HepG2 (cell line): Measurements from ENCODE around the gene FAM219A. TPM values are rescaled to one million over a fixed set of nuclear protein-coding genes. Genes with fewer than 3 reads are reported as not detected.

Experiments used
- ATAC-seq: fragments of 200-7000 bp; cut with Tn5 transposase; 3 replicates; pipeline ENCODE4 v1.9.1; 2020; ENCODE audit warnings: mild to moderate bottlenecking, moderate library complexity
- BruUV-seq: library from RNA; stranded (reverse); fragments of 400-500 nt; replicated peaks from 2 replicates; lab custom pipeline; 2021; lab: Mats Ljungman, UMichigan
- CTCF ChIA-PET: fragments of 300-600 bp; formaldehyde crosslinking; extraction: SDS; loops from one replicate; lab custom pipeline; 2021; ENCODE audit warnings: low total read pairs, inconsistent platforms, low intra/inter-chr PET ratio; lab: Yijun Ruan, JAX
- POLR2A ChIA-PET: fragments of 350-600 bp; sonication (Branson Sonifier 250); formaldehyde crosslinking; loops from one replicate; lab custom pipeline; 2020; ENCODE audit warnings: antibody characterized with exemption, inconsistent platforms; lab: Yijun Ruan, JAX
- DNase-seq: peaks from one replicate; pipeline ENCODE4 v3.0.0-alpha.2; 2015; ENCODE audit warnings: low spot score
- FAIRE-seq: peaks from 3 replicates; lab custom pipeline; 2011; peaks lifted over from hg19 to GRCh38; lab: Jason Lieb, UNC
- H2AFZ ChIP-seq: one replicate; pipeline ENCODE4 v1.6.1; 2011; ENCODE audit warnings: low read length, inconsistent platforms
- H3K27ac ChIP-seq: fragments of 300-600 bp; 3 replicates; pipeline ENCODE4 v1.8.0; 2011; ENCODE audit warnings: mixed run types, mild to moderate bottlenecking, mixed read lengths, low read length, inconsistent platforms; ENCODE audit not compliant: insufficient read depth; ENCODE audit errors: extremely low read length
- H3K27me3 ChIP-seq, 2 experiments: fragments of 200-600 bp in 1 of 2; 2 replicates in 1 of 2; 3 replicates in 1 of 2; pipeline versions ENCODE4 v1.6.0 to v1.8.0; 2011; ENCODE audit warnings: low read length in 2 of 2, mild to moderate bottlenecking in 2 of 2, moderate library complexity in 2 of 2, inconsistent platforms in 1 of 2; ENCODE audit not compliant: insufficient read depth in 2 of 2, control insufficient read depth in 1 of 2
- H3K36me3 ChIP-seq, 2 experiments: fragments of 200-600 bp in 1 of 2; replicated peaks in 1 of 2; 2 replicates in 1 of 2; 3 replicates in 1 of 2; pipeline versions ENCODE4 v1.5.1 to v1.8.0; 2011; ENCODE audit warnings: low read length in 2 of 2, inconsistent platforms in 1 of 2; ENCODE audit not compliant: insufficient read depth in 2 of 2, control insufficient read depth in 1 of 2
- H3K4me1 ChIP-seq: 2 replicates; pipeline ENCODE4 v1.5.1; 2012; ENCODE audit warnings: low read length, inconsistent platforms; ENCODE audit not compliant: insufficient read depth
- H3K4me2 ChIP-seq: 2 replicates; pipeline ENCODE4 v1.6.0; 2011; ENCODE audit warnings: low read depth, low read length, inconsistent platforms
- H3K4me3 ChIP-seq, 3 experiments: fragments of 200-600 bp in 1 of 3; sonication (generic), shearing (Covaris generic) in 1 of 3; replicated peaks in 1 of 3; 2 replicates each; pipeline ENCODE4 v1.5.1; 2011 to 2016; ENCODE audit warnings: low read length in 3 of 3, inconsistent platforms in 2 of 3, low read depth in 2 of 3, mild to moderate bottlenecking in 2 of 3, control low read depth in 1 of 3, mixed read lengths in 1 of 3; ENCODE audit not compliant: insufficient read depth in 1 of 3
- H3K79me2 ChIP-seq: one replicate; pipeline ENCODE4 v1.6.1; 2011; ENCODE audit warnings: low read length, inconsistent platforms; ENCODE audit not compliant: insufficient read depth
- H3K9ac ChIP-seq: 2 replicates; pipeline ENCODE4 v1.6.0; 2011; ENCODE audit warnings: mild to moderate bottlenecking, low read depth, low read length, inconsistent platforms; ENCODE audit not compliant: insufficient read depth
- H3K9me3 ChIP-seq: 2 replicates; pipeline ENCODE4 v1.5.1; 2012; ENCODE audit warnings: mild to moderate bottlenecking, low read length
- H4K20me1 ChIP-seq: 2 replicates; pipeline ENCODE4 v1.6.0; 2011; ENCODE audit warnings: inconsistent platforms, mild to moderate bottlenecking, low read length, moderate library complexity; ENCODE audit not compliant: insufficient read depth
- ASH2L ChIP-seq: fragments of 300-600, 200-600 bp; sonication (generic); IDR thresholded peaks from 2 replicates; pipeline ENCODE4 v1.7.0; 2017; ENCODE audit warnings: low read depth, mild to moderate bottlenecking, moderate library complexity, mixed read lengths, low read length; ENCODE audit not compliant: insufficient read length
- BATF2 ChIP-seq: sonication (generic); formaldehyde crosslinking; IDR thresholded peaks from 2 replicates; pipeline ENCODE4 v1.8.0; 2022; ENCODE audit warnings: mild to moderate bottlenecking, missing genetic modification reagents, moderate library complexity
- CCDC6 ChIP-seq: sonication (generic); formaldehyde crosslinking; IDR thresholded peaks from 2 replicates; pipeline ENCODE4 v1.8.1; 2022; ENCODE audit warnings: mild to moderate bottlenecking, missing genetic modification reagents, moderate library complexity
- CENPBD1 ChIP-seq: sonication (generic); formaldehyde crosslinking; IDR thresholded peaks from 2 replicates; pipeline ENCODE4 v1.8.0; 2022; ENCODE audit warnings: missing genetic modification reagents, low read depth, mild to moderate bottlenecking, borderline replicate concordance
- CHCHD3 ChIP-seq: sonication (generic); formaldehyde crosslinking; IDR thresholded peaks from 2 replicates; pipeline ENCODE4 v1.8.0; 2022; ENCODE audit warnings: mild to moderate bottlenecking, missing genetic modification reagents, moderate library complexity
- CREB3 ChIP-seq: sonication (generic); formaldehyde crosslinking; IDR thresholded peaks from 2 replicates; pipeline ENCODE4 v1.5.0; 2020; ENCODE audit warnings: missing genetic modification reagents
- NRL ChIP-seq: sonication (generic); formaldehyde crosslinking; IDR thresholded peaks from 2 replicates; pipeline ENCODE4 v1.5.0; 2020; ENCODE audit warnings: missing genetic modification reagents, mild to moderate bottlenecking, moderate library complexity, borderline replicate concordance
- POLR2AphosphoS2 ChIP-seq: IDR thresholded peaks from 2 replicates; pipeline ENCODE4 v1.6.1; 2011; ENCODE audit warnings: low read depth, low read length, improper control_type of control experiment
- ZNF274 ChIP-seq: sonication (generic); formaldehyde crosslinking; IDR thresholded peaks from 2 replicates; pipeline ENCODE4 v1.5.1; 2020; ENCODE audit warnings: mild to moderate bottlenecking, missing genetic modification reagents
- ZNF317 ChIP-seq: sonication (generic); formaldehyde crosslinking; IDR thresholded peaks from 2 replicates; pipeline ENCODE4 v1.5.0; 2020; ENCODE audit warnings: mild to moderate bottlenecking, missing genetic modification reagents
- ZNF503 ChIP-seq: sonication (generic); formaldehyde crosslinking; IDR thresholded peaks from 2 replicates; pipeline ENCODE4 v1.4.0; 2020; ENCODE audit warnings: missing genetic modification reagents
- ZNF746 ChIP-seq: sonication (generic); formaldehyde crosslinking; IDR thresholded peaks from 2 replicates; pipeline ENCODE4 v1.8.0; 2022; ENCODE audit warnings: mild to moderate bottlenecking, missing genetic modification reagents
- ZNF790 ChIP-seq: sonication (generic); formaldehyde crosslinking; IDR thresholded peaks from 2 replicates; pipeline ENCODE4 v1.8.0; 2022; ENCODE audit warnings: missing genetic modification reagents, mild to moderate bottlenecking, borderline replicate concordance
- ZNF841 ChIP-seq: sonication (generic); formaldehyde crosslinking; IDR thresholded peaks from 2 replicates; pipeline ENCODE4 v1.8.1; 2023; ENCODE audit warnings: missing genetic modification reagents, borderline replicate concordance
- WGBS: methylation state at CpG from one replicate; pipeline ENCODE4 v1.1.6; 2017; ENCODE audit warnings: low lambda C conversion rate; 5-methylcytosine and 5-hydroxymethylcytosine counted together
- in situ Hi-C: cut with HindIII; loops from 2 replicates; pipeline ENCODE4 v1.10.0; 2017; ENCODE audit warnings: low pct_unique_long_range_greater_than_20kb; ENCODE audit not compliant: extremely low pct_ligation_motif_present
- intact Hi-C: fragments of 100-400 bp; cut with micrococcal nuclease; formaldehyde crosslinking; loops from one replicate; pipeline ENCODE4 v1.10.0; 2022; ENCODE audit not compliant: unreplicated experiment
- polyA plus RNA-seq, 8 experiments: library from polyadenylated mRNA; depleted of rRNA in 3 of 8; stranded (reverse) in 7 of 8; unstranded in 1 of 8; fragments of >200 nt; fragmentation: Illumina TruSeq in 4 of 8; extraction: Trizol in 4 of 8; gene quantifications; 2 replicates each; pipeline versions ENCODE4 v1.2.1 to v1.2.3, GENCODE V29; 2011 to 2016; ENCODE audit warnings: low read depth in 4 of 8, missing spikeins in 1 of 8, mixed read lengths in 1 of 8; ENCODE audit not compliant: insufficient read depth in 1 of 8
- total RNA-seq, 5 experiments: library from RNA; depleted of rRNA; stranded (reverse); fragments of >200 nt; fragmentation: Illumina TruSeq; extraction: Trizol; gene quantifications; 2 replicates each; pipeline ENCODE4 v1.2.3, GENCODE V29; 2016; ENCODE audit warnings: low read depth in 1 of 5
- TF ChIP-seq, protein P1 (sequence below): sonication (generic); formaldehyde crosslinking; IDR thresholded peaks from 2 replicates; pipeline ENCODE4 v1.5.1; 2020; ENCODE audit warnings: missing genetic modification reagents, mild to moderate bottlenecking, borderline replicate concordance
- TF ChIP-seq, protein P2 (sequence below): sonication (generic); formaldehyde crosslinking; IDR thresholded peaks from 2 replicates; pipeline ENCODE4 v1.4.0; 2020; ENCODE audit warnings: missing genetic modification reagents

The FAM219A gene
- total and polyA plus RNA-seq, 2 of the 13 experiments (the other 11 are each of a cell fraction or from before 2014, with no cell fraction given) = 3.9 to 6.4 TPM

GRCh38 chr9:34381323-34381722, 77.0 kb downstream of the FAM219A start:
- peak overlapping the region; percentile 97 for H3K4me2 ChIP-seq
- H3K27ac ChIP-seq = no peak overlapping the region
- peaks cover 55% of the 10 kb centered on the region for H3K4me1 ChIP-seq
- H3K27me3 ChIP-seq = no peaks in the 10 kb centered on the region; a peak in 1 of 5 replicates
- TF ChIP-seq, protein P1, sequence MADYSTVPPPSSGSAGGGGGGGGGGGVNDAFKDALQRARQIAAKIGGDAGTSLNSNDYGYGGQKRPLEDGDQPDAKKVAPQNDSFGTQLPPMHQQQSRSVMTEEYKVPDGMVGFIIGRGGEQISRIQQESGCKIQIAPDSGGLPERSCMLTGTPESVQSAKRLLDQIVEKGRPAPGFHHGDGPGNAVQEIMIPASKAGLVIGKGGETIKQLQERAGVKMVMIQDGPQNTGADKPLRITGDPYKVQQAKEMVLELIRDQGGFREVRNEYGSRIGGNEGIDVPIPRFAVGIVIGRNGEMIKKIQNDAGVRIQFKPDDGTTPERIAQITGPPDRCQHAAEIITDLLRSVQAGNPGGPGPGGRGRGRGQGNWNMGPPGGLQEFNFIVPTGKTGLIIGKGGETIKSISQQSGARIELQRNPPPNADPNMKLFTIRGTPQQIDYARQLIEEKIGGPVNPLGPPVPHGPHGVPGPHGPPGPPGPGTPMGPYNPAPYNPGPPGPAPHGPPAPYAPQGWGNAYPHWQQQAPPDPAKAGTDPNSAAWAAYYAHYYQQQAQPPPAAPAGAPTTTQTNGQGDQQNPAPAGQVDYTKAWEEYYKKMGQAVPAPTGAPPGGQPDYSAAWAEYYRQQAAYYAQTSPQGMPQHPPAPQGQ (CRISPR knock-in tag) = no peak
- TF ChIP-seq POLR2AphosphoS2 (no peak), ZNF317 (no peak), ZNF746 (0 out of 2 replicates have a peak, but pooled peaks have one; percentile 16), ZNF841 (CRISPR knock-in tag) (no peak), CCDC6 (no peak), BATF2 (0 out of 2 replicates have a peak, but pooled peaks have one; percentile 2), CHCHD3 (CRISPR knock-in tag) (0 out of 2 replicates have a peak, but pooled peaks have one; percentile 17), CENPBD1 (CRISPR knock-in tag) (no peak), ZNF274 (CRISPR knock-in tag) (no peak), NRL (CRISPR knock-in tag) (0 out of 2 replicates have a peak, but pooled peaks have one; percentile 5), ZNF790 (CRISPR knock-in tag) (no peak), ZNF503 (CRISPR knock-in tag) (no peak), ASH2L (no peak), CREB3 (no peak)
- TF ChIP-seq, protein P2, sequence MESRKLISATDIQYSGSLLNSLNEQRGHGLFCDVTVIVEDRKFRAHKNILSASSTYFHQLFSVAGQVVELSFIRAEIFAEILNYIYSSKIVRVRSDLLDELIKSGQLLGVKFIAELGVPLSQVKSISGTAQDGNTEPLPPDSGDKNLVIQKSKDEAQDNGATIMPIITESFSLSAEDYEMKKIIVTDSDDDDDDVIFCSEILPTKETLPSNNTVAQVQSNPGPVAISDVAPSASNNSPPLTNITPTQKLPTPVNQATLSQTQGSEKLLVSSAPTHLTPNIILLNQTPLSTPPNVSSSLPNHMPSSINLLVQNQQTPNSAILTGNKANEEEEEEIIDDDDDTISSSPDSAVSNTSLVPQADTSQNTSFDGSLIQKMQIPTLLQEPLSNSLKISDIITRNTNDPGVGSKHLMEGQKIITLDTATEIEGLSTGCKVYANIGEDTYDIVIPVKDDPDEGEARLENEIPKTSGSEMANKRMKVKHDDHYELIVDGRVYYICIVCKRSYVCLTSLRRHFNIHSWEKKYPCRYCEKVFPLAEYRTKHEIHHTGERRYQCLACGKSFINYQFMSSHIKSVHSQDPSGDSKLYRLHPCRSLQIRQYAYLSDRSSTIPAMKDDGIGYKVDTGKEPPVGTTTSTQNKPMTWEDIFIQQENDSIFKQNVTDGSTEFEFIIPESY (CRISPR knock-in tag) = peak; percentile 80
- no peaks in the 10 kb centered on the region for H4K20me1 ChIP-seq
- H3K9me3 ChIP-seq = no peaks in the 10 kb centered on the region
- no TSS peak for BruUV-seq
- ChIA-PET CTCF (interaction anchor here (7.2 kb wide), 1 partner anchor 49 kb away, joined by 143 read pairs; the partner anchor contains the start of genes KIF24 and NUDT2), POLR2A (no interaction called here)
- in situ Hi-C loops (no loop called here), intact Hi-C loops (no loop called here)
- FAIRE-seq (no peak), DNase-seq (no peak), ATAC-seq (no peak)
- H2AFZ ChIP-seq = no peak overlapping the region
- H3K36me3 ChIP-seq = no peaks in the 10 kb centered on the region
- WGBS = 63% methylated on average over 17 of the region's 17 CpGs
- peak overlapping the region; percentile 57 to 76 (median 58); a peak in 5 of 6 replicates for H3K4me3 ChIP-seq
- H3K79me2 ChIP-seq = no peaks in the 10 kb centered on the region
- peak overlapping the region; percentile 61; the same call in 1 of the 2 replicates for H3K9ac ChIP-seq
